GM12864 (cell line): Measurements from ENCODE around the gene TFAP2D.

Source experiments
- DNase-seq: peaks from one replicate; pipeline ENCODE4 v3.0.0-alpha.2; 2011; ENCODE audit warnings: low read depth
- H3K4me3 ChIP-seq: 2 replicates; pipeline ENCODE4 v1.5.1; 2011; ENCODE audit warnings: mild to moderate bottlenecking, low read depth, low read length, control low read depth
- CTCF ChIP-seq: IDR thresholded peaks from 2 replicates; pipeline ENCODE4 v1.5.1; 2011; ENCODE audit warnings: low read depth, mild to moderate bottlenecking, moderate library complexity, low read length, control low read depth, inconsistent platforms; ENCODE audit errors: missing control alignments

The TFAP2D gene

DNA sequence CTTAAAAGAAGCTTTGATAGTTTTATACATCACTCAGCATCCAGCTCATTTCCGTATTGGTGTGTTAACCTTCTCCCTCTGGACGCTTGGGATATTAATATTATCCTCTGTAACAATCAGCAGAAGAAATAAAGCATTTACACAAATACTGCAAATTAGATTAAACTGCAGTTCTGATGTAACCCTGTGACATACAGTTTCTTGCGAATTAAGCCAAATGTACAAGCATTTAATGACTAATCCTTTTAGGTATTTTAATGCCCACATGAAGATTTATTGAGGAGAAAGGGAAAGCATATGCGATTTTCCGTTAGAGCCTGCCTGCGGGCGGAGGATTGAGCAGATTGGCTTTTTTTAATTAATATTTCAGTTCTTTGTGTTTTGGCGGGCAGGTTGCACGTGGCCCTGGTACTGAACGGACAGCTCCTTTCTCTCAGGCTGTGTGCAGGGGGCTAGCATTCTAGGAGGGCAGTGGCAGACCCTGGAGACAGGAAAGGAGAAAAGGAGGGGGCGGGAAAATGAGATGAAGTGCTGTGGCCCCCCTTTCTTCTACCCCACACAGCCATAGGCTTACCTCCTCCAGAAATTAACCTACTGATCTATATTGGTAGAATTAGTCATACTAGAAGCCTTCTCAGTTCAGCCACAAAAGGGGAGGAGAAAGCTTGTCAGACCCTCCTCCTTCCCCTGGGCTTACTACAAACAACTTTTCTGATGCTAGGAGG lies 14.1 kb upstream of the TFAP2D start:
- TF ChIP-seq CTCF: no peak
- DNase-seq: no peak

DNA sequence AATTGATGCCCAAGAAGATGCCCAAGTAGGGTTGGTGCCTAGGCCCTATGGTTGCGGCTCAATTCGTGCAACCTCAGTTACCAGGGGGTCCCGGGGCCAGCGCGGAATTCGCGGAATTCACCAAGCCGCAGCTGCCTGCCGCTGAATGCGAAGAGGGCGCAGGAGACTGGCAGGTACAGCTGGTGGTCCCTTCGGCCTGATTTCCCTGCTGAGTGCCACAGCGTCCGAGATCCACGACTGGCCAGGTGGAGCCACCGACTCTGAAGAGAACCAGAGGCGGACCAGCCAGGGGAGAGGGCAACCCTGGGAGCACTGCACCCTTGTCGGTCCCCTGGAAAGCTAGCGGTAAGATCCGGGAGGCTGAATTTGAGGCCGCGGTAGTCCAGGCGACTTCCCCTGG lies 6.8 kb upstream of the TFAP2D start:
- no peak for DNase-seq
- no peak for TF ChIP-seq CTCF

More for the DNA sequence above, 14.1 kb upstream of the TFAP2D start:
- no peak overlapping the region for H3K4me3 ChIP-seq

GRCh38 chr6:50707191-50707590 lies 6.1 kb upstream of the TFAP2D start:
- TF ChIP-seq CTCF: no peak
- DNase-seq: no peak
- no peak overlapping the region for H3K4me3 ChIP-seq

More for the DNA sequence above, 6.8 kb upstream of the TFAP2D start:
- no peak overlapping the region for H3K4me3 ChIP-seq

DNA sequence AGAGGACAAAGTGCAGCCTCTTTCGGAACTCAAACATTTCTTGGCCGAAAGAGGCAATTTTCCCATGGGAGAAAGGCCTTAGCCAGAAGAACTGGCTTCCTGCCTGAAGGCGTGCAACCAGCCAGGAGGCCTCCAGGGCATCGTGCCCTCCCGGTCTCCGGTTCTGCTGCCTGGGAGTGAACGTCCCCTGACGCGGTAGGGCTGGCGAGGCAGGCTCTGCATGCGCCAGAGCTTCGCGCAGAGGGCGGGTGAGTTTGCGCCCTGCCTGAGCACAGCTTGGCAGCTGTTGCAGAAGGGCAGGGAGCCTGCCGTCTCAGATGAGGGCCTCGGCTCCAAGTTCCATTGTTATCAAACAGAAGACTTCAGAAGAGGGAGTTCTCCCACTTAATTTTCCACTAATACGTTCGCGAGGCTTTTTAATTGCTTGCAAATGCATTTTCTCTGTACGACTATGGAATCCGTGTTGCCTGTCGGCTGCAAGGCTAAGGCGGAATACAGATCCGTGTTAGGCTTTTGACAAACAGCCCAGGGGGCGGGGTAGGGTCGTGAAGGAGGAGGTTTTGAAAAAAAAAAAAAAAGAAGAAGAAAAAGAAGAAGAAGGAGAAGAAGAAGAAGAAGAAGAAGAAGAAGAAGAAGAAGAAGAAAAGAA lies 5.5 kb upstream of the TFAP2D start:
- no peak overlapping the region for H3K4me3 ChIP-seq
- no peak for DNase-seq
- no peak for TF ChIP-seq CTCF

GRCh38 chr6:50708664-50709365 lies 4.5 kb upstream of the TFAP2D start:
- no peak overlapping the region for H3K4me3 ChIP-seq
- TF ChIP-seq CTCF: no peak
- DNase-seq: no peak

DNA sequence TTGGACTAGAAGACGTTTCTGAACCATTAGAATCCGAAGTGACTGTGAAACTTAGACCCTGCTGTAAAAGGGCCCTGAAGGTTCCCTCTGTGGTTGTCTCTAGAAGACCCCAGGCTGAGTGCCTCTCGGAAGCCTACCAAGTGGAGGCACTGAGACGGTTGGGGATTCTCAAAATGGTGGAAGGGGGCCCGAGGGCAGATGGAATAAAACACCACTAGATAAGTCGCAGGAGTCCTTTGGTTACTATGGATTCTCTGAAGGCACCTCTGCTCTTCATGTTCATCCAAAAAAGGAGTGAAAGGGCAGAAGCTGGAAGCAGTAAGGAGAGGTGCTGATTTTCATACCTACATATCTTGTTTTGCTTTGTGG lies 4.0 kb upstream of the TFAP2D start:
- TF ChIP-seq CTCF: no peak
- H3K4me3 ChIP-seq: no peak overlapping the region
- DNase-seq: no peak
